Cerebellar cortex (tissue), 1 donor: ENCODE results near the gene UTF1.
"Not testable (repeated sequence)": the region's sequence is repeated elsewhere in the genome, so short reads cannot be mapped to it uniquely, and the experiment has no call there.

Source experiments
- DNase-seq: peaks from one replicate; pipeline ENCODE4 v3.0.0-alpha.2; 2015; ENCODE audit warnings: low spot score

Gene UTF1

DNA sequence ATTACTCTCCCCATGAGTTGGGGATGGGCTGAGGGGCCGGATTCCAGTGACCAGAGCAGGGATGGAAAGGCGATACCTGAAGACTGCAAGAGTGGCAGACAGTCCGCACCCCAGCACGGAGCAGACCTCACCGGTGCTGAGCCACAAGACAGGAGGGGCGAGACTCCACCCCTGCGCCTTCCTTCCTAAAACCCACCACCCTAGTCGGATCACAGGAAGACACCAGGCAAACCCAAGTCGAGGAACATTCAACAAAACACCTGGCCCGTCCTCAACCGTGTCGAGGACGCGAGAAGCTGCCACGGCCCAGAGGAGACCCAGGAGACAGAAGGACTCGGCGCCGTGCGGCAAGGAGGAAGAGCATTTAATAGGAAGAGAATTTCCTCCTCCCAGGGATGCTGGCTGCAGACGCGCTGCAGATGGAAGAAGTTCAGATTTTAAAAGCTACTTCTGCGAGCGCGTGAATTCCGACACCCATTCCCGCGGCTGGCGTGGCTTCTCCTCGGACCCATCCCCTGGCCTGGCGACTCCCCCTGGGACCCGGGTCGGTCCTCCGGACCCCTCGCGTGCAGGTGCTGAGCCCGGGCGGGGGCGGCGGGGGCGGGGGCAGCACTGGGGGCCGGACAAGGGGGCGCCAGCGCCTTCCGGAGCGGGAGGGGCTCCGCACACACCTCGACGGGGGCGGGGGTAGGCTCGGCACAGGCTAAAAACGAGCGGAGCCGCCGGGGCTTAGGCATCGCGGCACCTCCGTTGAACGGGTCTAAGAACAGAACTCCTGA is 563 bp upstream of the UTF1 start:
- DNase-seq: no peak

- DNase-seq: no peak
Observed at GRCh38 chr10:133230387-133231195, 574 bp downstream of the UTF1 start.

GRCh38 chr10:133231244-133231945 is 1.4 kb downstream of the UTF1 start:
- DNase-seq: no peak

DNA sequence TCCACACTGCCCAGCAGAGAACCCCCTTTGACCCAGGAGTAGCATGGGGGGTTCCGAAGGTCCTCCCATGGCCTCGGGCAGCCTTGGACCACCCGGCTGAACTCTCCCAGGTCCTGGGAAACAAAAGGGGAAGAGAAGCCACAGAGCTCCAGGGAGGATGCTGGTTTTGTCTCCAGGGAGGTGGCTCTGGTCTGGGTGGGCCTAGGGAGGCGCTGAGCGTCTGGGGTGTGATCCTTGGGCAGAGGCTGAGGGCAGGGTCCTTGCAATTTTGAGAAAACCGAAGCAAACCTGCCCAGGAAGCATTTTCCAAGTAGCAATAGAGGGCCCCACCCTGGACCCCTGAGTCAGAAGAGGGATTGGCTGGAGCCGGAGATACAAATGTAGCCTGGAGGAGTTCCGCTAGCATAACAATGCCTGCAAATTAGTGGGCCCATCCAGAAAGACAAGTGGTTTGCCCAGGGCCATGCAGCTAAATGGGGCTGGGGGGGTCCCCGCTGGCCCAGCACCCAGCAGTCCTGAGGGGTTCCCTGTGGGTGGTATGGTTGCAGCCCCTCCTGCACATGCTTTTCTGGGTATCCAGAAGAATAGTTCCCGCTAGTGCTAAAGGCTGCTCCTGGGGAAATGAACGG is 2.0 kb downstream of the UTF1 start:
- no peak for DNase-seq

DNA sequence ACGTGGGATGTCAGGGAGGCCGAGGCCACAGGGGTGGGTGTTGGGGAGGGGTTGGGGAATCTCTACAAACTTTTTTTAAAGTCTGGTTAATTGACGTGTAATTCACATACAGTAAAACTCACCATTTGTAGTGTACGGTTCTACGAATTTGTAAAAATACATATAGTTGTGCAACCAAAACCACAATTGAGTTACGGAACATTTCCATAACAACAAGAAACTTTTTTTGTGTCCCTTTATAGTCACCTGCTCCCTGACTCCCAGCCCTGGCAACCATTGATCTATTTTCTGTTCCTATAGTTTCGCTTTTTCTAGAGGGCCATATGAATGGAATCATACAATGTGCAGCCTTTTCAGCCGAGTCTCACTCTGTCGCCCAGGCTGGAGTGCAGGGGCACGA is 4.8 kb downstream of the UTF1 start:
- DNase-seq: not testable (repeated sequence)

DNA sequence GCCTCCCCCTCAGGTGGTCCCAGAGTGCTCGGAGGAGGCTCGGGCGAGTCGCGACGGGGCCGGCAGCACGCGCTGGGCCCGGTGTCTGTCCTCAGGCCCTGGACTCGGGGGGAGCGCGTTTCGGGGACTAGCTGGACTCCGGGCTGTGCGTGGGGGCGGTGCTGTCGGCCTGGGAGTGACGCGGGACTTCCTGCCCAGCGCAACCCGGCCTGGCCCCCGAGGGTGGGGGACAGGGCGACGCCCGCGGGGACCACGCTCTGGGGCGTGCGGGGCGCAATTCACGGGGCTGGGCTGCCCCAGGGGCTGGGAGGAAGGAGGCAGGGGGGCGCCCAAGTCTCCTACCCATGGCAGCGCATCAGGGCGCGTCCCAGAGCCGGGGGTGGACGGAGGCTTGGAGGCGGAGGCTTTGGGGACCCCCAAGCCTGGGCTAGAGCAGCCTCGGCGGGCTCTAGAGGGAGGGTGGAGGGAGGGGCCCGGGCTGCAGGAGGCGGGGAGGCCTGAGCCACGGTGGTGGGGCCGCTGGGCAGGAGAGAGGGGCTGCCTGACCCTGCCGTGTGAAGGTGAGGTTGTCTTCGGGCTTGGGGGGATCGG is 5.3 kb downstream of the UTF1 start:
- DNase-seq: no peak

GRCh38 chr10:133235932-133236331 is 5.9 kb downstream of the UTF1 start:
- no peak for DNase-seq

DNA sequence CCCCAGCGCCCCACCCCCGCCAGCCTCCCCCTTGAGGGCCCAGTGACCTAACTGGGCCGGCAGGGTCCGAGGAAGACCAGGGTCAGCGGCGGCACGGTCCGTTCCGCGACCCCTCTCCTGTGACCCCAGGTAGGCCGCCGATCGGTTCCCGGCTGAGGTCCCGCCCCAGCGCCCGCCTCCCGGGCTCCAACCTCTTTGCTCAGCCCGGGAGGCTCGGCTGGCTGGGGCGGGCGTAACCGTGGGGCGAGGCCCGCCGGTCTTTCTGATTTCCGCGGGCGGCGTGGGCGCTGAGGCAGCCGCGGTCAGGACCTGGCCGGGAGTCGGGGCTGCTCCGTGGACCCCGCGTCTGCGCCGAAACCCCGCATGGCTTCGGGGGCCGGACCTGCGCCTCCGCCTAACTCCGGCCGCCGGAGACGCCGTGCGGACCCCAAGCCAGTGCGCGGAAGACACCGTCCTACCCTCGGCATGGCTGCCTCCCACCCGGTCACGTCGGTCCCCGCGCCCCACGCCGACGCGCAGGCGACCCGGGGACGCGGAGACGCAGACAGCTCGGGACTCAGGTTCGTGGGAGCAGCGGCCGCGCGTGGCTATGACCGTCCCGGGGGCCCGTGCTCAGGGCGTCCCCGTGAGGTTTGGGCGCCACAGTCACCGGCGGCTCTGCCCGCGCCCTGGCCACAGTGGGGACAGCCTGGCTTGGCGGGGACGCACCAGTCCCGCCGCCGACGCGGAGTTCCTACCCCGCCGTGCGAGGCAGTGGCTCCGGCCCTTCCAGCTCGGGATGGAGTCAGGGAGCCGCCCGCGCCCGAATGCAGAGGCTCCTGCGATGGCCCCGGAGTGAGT is 6.6 kb downstream of the UTF1 start:
- DNase-seq: no peak

- no peak for DNase-seq
Observed at GRCh38 chr10:133237241-133237587, 7.2 kb downstream of the UTF1 start.

GRCh38 chr10:133237588-133238465 is 7.8 kb downstream of the UTF1 start, which contains the start of gene VENTX:
VENTX (plus strand) TSS chr10:133237855; CDS start chr10:133237915, 60 bp downstream.
- no peak for DNase-seq

GRCh38 chr10:133238466-133238804 is 8.4 kb downstream of the UTF1 start:
- DNase-seq: no peak

- DNase-seq: no peak
Observed at GRCh38 chr10:133239990-133240389, 10.0 kb downstream of the UTF1 start.

GRCh38 chr10:133241501-133242205 is 11.6 kb downstream of the UTF1 start:
- no peak for DNase-seq

DNA sequence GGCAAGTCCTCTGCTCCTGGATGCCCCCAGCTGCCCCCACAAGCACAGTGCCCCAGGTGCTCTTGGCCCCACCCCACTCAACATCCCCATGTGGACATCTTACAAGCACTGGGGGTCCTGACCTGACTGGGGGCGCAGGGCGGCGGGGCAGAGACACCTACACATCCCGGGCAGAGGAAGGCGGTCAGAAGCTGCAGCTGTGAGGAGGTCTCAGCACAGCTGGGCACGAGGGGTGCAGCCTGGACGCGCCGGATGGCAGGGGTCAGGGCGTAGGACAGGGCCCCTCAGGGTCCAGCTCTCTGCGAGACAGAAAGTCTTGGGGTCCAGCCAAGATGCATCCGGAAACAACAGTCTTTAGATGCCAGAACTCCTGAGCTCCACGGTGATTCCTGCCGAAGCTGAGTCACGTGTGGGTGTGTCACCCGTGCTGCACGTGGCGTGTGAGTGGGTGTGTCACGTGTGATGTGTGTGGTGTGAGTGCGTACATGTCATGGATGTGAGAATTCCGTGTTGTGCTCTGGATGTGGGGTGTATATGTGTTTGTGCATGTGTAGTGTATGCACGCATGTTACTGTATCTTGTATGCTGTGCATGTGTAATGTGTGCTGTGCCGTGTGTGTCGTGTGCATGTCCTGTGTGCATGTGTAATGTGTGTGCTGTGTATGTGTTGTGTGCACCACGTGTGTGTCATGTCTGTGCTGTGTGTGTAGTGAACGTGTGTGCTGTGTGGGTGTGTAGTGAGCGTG is 12.8 kb downstream of the UTF1 start:
- no peak for DNase-seq

GRCh38 chr10:133243593-133243992 is 13.6 kb downstream of the UTF1 start:
- DNase-seq: no peak

GRCh38 chr10:133245439-133246235 is 15.6 kb downstream of the UTF1 start:
- no peak for DNase-seq

DNA sequence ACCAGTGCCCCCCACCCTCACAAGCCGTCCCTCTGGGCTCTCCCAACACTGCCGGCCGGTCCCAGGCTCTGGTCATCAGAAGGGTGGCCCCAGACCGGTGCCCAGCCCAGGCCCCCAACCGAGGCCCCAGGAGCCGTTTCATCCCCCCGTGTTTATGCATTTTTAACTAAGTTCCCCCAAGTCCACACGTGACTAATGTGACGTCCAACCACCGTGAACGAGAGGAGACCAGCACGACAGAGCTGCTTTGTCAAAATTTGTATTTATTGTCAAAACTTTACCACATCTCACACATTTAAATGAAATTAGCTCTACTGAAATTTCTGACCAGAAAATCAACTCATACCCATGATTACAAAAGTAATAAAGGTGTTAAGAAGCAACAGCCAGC is 16.2 kb downstream of the UTF1 start:
- DNase-seq: no peak
